SK-N-SH (cell line): ENCODE measurements around the gene MTHFD1L. TPM values are rescaled to one million over a fixed set of nuclear protein-coding genes. Genes with fewer than 3 reads are reported as not detected.

Experiments
- CTCF ChIA-PET: fragments of 300-600, 350-600 bp; formaldehyde crosslinking; extraction: SDS; loops from one replicate; lab custom pipeline; 2021; lab: Yijun Ruan, JAX
- POLR2A ChIA-PET: fragments of 350-600 bp; sonication (Branson Sonifier 250); formaldehyde crosslinking; extraction: SDS; loops from one replicate; lab custom pipeline; 2020; ENCODE audit warnings: antibody characterized with exemption, inconsistent platforms; lab: Yijun Ruan, JAX
- DNase-seq: peaks from one replicate; pipeline ENCODE4 v3.0.0; 2012
- H2AFZ ChIP-seq: fragments of 200-600 bp; sonication (generic); 2 replicates; pipeline ENCODE4 v1.8.1; 2016; ENCODE audit warnings: antibody characterized with exemption, mild to moderate bottlenecking, low read depth
- H3F3A ChIP-seq: fragments of 200-600 bp; sonication (generic); replicated peaks from 2 replicates; pipeline ENCODE3; 2016; ENCODE audit warnings: antibody characterized with exemption, mild to moderate bottlenecking; ENCODE audit not compliant: insufficient read depth
- H3K27ac ChIP-seq, 2 experiments: fragments of 200-500 bp in 1 of 2; fragments of 200-600 bp in 1 of 2; sonication (Bioruptor generic) in 1 of 2; sonication (generic), shearing (Covaris generic) in 1 of 2; 2 replicates each; pipeline versions ENCODE4 v1.5.1 to v1.6.1; 2014 to 2016; ENCODE audit warnings: low read depth in 2 of 2, inconsistent platforms in 1 of 2, low read length in 1 of 2, mild to moderate bottlenecking in 1 of 2, mixed read lengths in 1 of 2
- H3K27me3 ChIP-seq: fragments of 200-600 bp; sonication (generic), shearing (Covaris generic); 2 replicates; pipeline ENCODE4 v1.6.1; 2016; ENCODE audit warnings: mixed run types; ENCODE audit not compliant: insufficient read depth
- H3K36me3 ChIP-seq, 2 experiments: fragments of 200-500 bp in 1 of 2; fragments of 200-600 bp in 1 of 2; sonication (Bioruptor generic) in 1 of 2; sonication (generic) in 1 of 2; replicated peaks in 1 of 2; 2 replicates each; pipeline versions ENCODE3 to v1.5.1; 2014 to 2016; ENCODE audit warnings: low read length in 1 of 2, mild to moderate bottlenecking in 1 of 2; ENCODE audit not compliant: insufficient read depth in 2 of 2, control insufficient read depth in 1 of 2
- H3K4me1 ChIP-seq, 2 experiments: fragments of 200-500 bp in 1 of 2; fragments of 200-600 bp in 1 of 2; sonication (Bioruptor generic) in 1 of 2; sonication (generic), shearing (Covaris generic) in 1 of 2; 2 replicates each; pipeline versions ENCODE4 v1.5.1 to v1.6.1; 2014 to 2016; ENCODE audit warnings: low read depth in 1 of 2, low read length in 1 of 2, mixed run types in 1 of 2; ENCODE audit not compliant: insufficient read depth in 2 of 2, control insufficient read depth in 1 of 2
- H3K4me2 ChIP-seq: fragments of 200-600 bp; sonication (generic), shearing (Covaris generic); 2 replicates; pipeline ENCODE4 v1.6.1; 2017; ENCODE audit warnings: mixed run types
- H3K4me3 ChIP-seq, 2 experiments: fragments of 200-500 bp in 1 of 2; fragments of 200-600 bp in 1 of 2; sonication (Bioruptor generic) in 1 of 2; sonication (generic), shearing (Covaris generic) in 1 of 2; 2 replicates each; pipeline versions ENCODE4 v1.5.1 to v1.8.1; 2014 to 2016; ENCODE audit warnings: low read depth in 2 of 2, inconsistent platforms in 1 of 2, low read length in 1 of 2, mild to moderate bottlenecking in 1 of 2, mixed read lengths in 1 of 2, moderate library complexity in 1 of 2
- H3K79me2 ChIP-seq: fragments of 200-600 bp; sonication (generic); 2 replicates; pipeline ENCODE4 v1.8.1; 2017; ENCODE audit warnings: mild to moderate bottlenecking; ENCODE audit not compliant: insufficient read depth
- H3K9ac ChIP-seq: fragments of 200-600 bp; sonication (generic); 2 replicates; pipeline ENCODE4 v1.6.1; 2017; ENCODE audit warnings: mixed run types
- H3K9me2 ChIP-seq: fragments of 200-600 bp; sonication (generic); 2 replicates; pipeline ENCODE4 v1.6.1; 2017; ENCODE audit warnings: mixed run types
- H3K9me3 ChIP-seq: fragments of 200-600 bp; sonication (generic); 2 replicates; pipeline ENCODE4 v1.6.1; 2017; ENCODE audit warnings: mixed run types, mild to moderate bottlenecking, moderate library complexity
- H4K20me1 ChIP-seq: fragments of 200-600 bp; sonication (generic); 2 replicates; pipeline ENCODE4 v1.6.1; 2017; ENCODE audit warnings: mild to moderate bottlenecking, mixed run types; ENCODE audit not compliant: insufficient read depth
- FOXJ3 ChIP-seq: sonication (generic); formaldehyde crosslinking; IDR thresholded peaks from 2 replicates; pipeline ENCODE4 v1.5.1; 2020; ENCODE audit warnings: mild to moderate bottlenecking, missing genetic modification reagents
- MEF2A ChIP-seq: IDR thresholded peaks from 2 replicates; pipeline ENCODE4 v1.4.0; 2012; ENCODE audit warnings: low read depth, borderline replicate concordance
- MXI1 ChIP-seq: IDR thresholded peaks from 2 replicates; pipeline ENCODE4 v1.6.1; 2012; ENCODE audit warnings: mild to moderate bottlenecking, low read depth, low read length, improper control_type of control experiment
- NFIC ChIP-seq: IDR thresholded peaks from 2 replicates; pipeline ENCODE4 v1.4.0; 2012; ENCODE audit warnings: borderline replicate concordance
- TAF1 ChIP-seq: IDR thresholded peaks from 2 replicates; pipeline ENCODE4 v1.6.1; 2012; ENCODE audit warnings: low read depth, mild to moderate bottlenecking, low read length, moderate library complexity, borderline replicate concordance
- TEAD4 ChIP-seq: IDR thresholded peaks from 2 replicates; pipeline ENCODE4 v1.4.0; 2012; ENCODE audit warnings: mild to moderate bottlenecking, borderline replicate concordance; ENCODE audit not compliant: insufficient read depth
- WGBS: methylation state at CpG from one replicate; pipeline ENCODE4 v1.1.6; 2017; ENCODE audit warnings: low lambda C conversion rate; 5-methylcytosine and 5-hydroxymethylcytosine counted together
- polyA plus RNA-seq, 3 experiments: library from polyadenylated mRNA; depleted of rRNA; stranded (reverse); fragments of >200 nt; gene quantifications; 2 replicates each; pipeline ENCODE4 v1.2.3, GENCODE V29; 2012
- TF ChIP-seq, protein P1 (sequence below): fragments of 200-600 bp; sonication (generic); IDR thresholded peaks from 2 replicates; pipeline ENCODE4 v1.6.1; 2017; ENCODE audit warnings: antibody characterized with exemption, mild to moderate bottlenecking, moderate library complexity
- TF ChIP-seq, protein P2 (sequence below): IDR thresholded peaks from 2 replicates; pipeline ENCODE4 v1.6.1; 2012; ENCODE audit warnings: mild to moderate bottlenecking, low read depth, low read length, moderate library complexity
- TF ChIP-seq, protein P3 (sequence below): fragments of 150-350 bp; IDR thresholded peaks from 2 replicates; pipeline ENCODE4 v1.6.1; 2017; ENCODE audit warnings: antibody characterized with exemption, low read length, low read depth, borderline replicate concordance
- TF ChIP-seq, protein P4 (sequence below): IDR thresholded peaks from 2 replicates; pipeline ENCODE4 v1.4.0; 2012; ENCODE audit warnings: low read depth, borderline replicate concordance

The MTHFD1L gene
- polyA plus RNA-seq, 1 of the 3 experiments (the other 2 are of a cell fraction), result 37.0 TPM

GRCh38 chr6:150910561-150910960, 45.1 kb downstream of the MTHFD1L start:
- no peaks in the 10 kb centered on the region for H3K79me2 ChIP-seq
- H3K27ac ChIP-seq, result no peak overlapping the region
- no peak overlapping the region for H3K9ac ChIP-seq
- no peaks in the 10 kb centered on the region for H3K9me3 ChIP-seq
- H3F3A ChIP-seq, result peaks cover 5% of the 10 kb centered on the region
- no peak overlapping the region for H3K4me3 ChIP-seq
- POLR2A ChIA-PET, result no interaction called here
- H4K20me1 ChIP-seq, result no peaks in the 10 kb centered on the region
- H3K4me1 ChIP-seq, result peaks cover 0 to 9% of the 10 kb centered on the region in 2 experiments; a peak in 2 of 4 replicates
- no peak overlapping the region for H3K4me2 ChIP-seq
- CTCF ChIA-PET, result interaction anchor here (1.3 kb wide), 1 partner anchor 424 kb away, joined by 3 read pairs; no protein-coding TSS in a partner anchor
- TF ChIP-seq, protein P1, sequence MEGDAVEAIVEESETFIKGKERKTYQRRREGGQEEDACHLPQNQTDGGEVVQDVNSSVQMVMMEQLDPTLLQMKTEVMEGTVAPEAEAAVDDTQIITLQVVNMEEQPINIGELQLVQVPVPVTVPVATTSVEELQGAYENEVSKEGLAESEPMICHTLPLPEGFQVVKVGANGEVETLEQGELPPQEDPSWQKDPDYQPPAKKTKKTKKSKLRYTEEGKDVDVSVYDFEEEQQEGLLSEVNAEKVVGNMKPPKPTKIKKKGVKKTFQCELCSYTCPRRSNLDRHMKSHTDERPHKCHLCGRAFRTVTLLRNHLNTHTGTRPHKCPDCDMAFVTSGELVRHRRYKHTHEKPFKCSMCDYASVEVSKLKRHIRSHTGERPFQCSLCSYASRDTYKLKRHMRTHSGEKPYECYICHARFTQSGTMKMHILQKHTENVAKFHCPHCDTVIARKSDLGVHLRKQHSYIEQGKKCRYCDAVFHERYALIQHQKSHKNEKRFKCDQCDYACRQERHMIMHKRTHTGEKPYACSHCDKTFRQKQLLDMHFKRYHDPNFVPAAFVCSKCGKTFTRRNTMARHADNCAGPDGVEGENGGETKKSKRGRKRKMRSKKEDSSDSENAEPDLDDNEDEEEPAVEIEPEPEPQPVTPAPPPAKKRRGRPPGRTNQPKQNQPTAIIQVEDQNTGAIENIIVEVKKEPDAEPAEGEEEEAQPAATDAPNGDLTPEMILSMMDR, result no peak
- TF ChIP-seq MEF2A, result no peak
- no peaks in the 10 kb centered on the region for H3K27me3 ChIP-seq
- no peaks in the 10 kb centered on the region for H3K9me2 ChIP-seq
- H3K36me3 ChIP-seq, result peaks cover 14 to 30% of the 10 kb centered on the region in 2 experiments
- no peak for DNase-seq
- WGBS, result 46% methylated on average over 2 of the region's 2 CpGs
- no peak overlapping the region for H2AFZ ChIP-seq

- Histone ChIP-seq H3K4me1 (no peaks in the 10 kb centered on the region; a peak in 1 of 4 replicates), H2AFZ (no peak overlapping the region), H3K36me3 (peaks cover 9 to 21% of the 10 kb centered on the region in 2 experiments), H3K9ac (no peak overlapping the region), H3K4me3 (no peak overlapping the region), H3F3A (peaks cover 8% of the 10 kb centered on the region), H3K4me2 (no peak overlapping the region), H3K79me2 (peaks cover 6% of the 10 kb centered on the region; the same call in 1 of the 2 replicates), H3K9me3 (no peaks in the 10 kb centered on the region), H3K27me3 (no peaks in the 10 kb centered on the region), H3K9me2 (no peaks in the 10 kb centered on the region), H3K27ac (no peak overlapping the region), H4K20me1 (no peaks in the 10 kb centered on the region)
- CTCF ChIA-PET, result interaction anchor here (1.1 to 1.4 kb wide), 3 partner anchors 19 to 420 kb away, joined by 3 to 4 read pairs (median 4); no protein-coding TSS in a partner anchor
- WGBS, result 96% methylated on average over 6 of the region's 6 CpGs
- TF ChIP-seq, protein P2, sequence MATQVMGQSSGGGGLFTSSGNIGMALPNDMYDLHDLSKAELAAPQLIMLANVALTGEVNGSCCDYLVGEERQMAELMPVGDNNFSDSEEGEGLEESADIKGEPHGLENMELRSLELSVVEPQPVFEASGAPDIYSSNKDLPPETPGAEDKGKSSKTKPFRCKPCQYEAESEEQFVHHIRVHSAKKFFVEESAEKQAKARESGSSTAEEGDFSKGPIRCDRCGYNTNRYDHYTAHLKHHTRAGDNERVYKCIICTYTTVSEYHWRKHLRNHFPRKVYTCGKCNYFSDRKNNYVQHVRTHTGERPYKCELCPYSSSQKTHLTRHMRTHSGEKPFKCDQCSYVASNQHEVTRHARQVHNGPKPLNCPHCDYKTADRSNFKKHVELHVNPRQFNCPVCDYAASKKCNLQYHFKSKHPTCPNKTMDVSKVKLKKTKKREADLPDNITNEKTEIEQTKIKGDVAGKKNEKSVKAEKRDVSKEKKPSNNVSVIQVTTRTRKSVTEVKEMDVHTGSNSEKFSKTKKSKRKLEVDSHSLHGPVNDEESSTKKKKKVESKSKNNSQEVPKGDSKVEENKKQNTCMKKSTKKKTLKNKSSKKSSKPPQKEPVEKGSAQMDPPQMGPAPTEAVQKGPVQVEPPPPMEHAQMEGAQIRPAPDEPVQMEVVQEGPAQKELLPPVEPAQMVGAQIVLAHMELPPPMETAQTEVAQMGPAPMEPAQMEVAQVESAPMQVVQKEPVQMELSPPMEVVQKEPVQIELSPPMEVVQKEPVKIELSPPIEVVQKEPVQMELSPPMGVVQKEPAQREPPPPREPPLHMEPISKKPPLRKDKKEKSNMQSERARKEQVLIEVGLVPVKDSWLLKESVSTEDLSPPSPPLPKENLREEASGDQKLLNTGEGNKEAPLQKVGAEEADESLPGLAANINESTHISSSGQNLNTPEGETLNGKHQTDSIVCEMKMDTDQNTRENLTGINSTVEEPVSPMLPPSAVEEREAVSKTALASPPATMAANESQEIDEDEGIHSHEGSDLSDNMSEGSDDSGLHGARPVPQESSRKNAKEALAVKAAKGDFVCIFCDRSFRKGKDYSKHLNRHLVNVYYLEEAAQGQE, result no peak
- TF ChIP-seq TAF1 (no peak), MXI1 (no peak), NFIC (no peak), TEAD4 (no peak), FOXJ3 (CRISPR knock-in tag) (no peak)
- TF ChIP-seq, protein P3, sequence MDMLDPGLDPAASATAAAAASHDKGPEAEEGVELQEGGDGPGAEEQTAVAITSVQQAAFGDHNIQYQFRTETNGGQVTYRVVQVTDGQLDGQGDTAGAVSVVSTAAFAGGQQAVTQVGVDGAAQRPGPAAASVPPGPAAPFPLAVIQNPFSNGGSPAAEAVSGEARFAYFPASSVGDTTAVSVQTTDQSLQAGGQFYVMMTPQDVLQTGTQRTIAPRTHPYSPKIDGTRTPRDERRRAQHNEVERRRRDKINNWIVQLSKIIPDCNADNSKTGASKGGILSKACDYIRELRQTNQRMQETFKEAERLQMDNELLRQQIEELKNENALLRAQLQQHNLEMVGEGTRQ, result no peak
- TF ChIP-seq, protein P4, sequence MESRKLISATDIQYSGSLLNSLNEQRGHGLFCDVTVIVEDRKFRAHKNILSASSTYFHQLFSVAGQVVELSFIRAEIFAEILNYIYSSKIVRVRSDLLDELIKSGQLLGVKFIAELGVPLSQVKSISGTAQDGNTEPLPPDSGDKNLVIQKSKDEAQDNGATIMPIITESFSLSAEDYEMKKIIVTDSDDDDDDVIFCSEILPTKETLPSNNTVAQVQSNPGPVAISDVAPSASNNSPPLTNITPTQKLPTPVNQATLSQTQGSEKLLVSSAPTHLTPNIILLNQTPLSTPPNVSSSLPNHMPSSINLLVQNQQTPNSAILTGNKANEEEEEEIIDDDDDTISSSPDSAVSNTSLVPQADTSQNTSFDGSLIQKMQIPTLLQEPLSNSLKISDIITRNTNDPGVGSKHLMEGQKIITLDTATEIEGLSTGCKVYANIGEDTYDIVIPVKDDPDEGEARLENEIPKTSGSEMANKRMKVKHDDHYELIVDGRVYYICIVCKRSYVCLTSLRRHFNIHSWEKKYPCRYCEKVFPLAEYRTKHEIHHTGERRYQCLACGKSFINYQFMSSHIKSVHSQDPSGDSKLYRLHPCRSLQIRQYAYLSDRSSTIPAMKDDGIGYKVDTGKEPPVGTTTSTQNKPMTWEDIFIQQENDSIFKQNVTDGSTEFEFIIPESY, result no peak
- no peak for DNase-seq
- POLR2A ChIA-PET, result no interaction called here
Observed at GRCh38 chr6:150914372-150914771, 48.9 kb downstream of the MTHFD1L start.
